H1 (cell line): ENCODE measurements around the gene MYO1D. TPM values are rescaled to one million over a fixed set of nuclear protein-coding genes. Genes with fewer than 3 reads are reported as not detected.
A peak's percentile ranks its signal among the peaks of the same experiment; 100 is the strongest.

ENCODE experiments used
- CTCF ChIA-PET: fragments of 300-600 bp; sonication (Branson Sonifier 250); formaldehyde crosslinking; loops from one replicate; lab custom pipeline; 2021; ENCODE audit not compliant: partially characterized antibody; lab: Charles Lee
- POLR2A ChIA-PET: fragments of 300-600 bp; sonication (Branson Sonifier 250); formaldehyde crosslinking; loops from one replicate; lab custom pipeline; 2021; ENCODE audit warnings: inconsistent platforms; ENCODE audit not compliant: partially characterized antibody; lab: Charles Lee
- DNase-seq, 2 experiments: peaks; one replicate each; pipeline versions ENCODE4 v3.0.0 to v3.0.0-alpha.2; 2010 to 2022; ENCODE audit warnings: low spot score in 2 of 2, low read depth in 1 of 2, mixed read lengths in 1 of 2
- FAIRE-seq: peaks from 2 replicates; lab custom pipeline; 2011; peaks lifted over from hg19 to GRCh38; lab: Jason Lieb, UNC
- H2AFZ ChIP-seq: 2 replicates; pipeline ENCODE4 v1.8.1; 2012; ENCODE audit warnings: low read length, inconsistent platforms
- H2AK5ac ChIP-seq: 2 replicates; pipeline ENCODE4 v1.6.1; 2013; ENCODE audit warnings: low read depth, low read length
- H2BK120ac ChIP-seq: replicated peaks from 2 replicates; pipeline ENCODE3; 2013; ENCODE audit warnings: low read depth, low read length, inconsistent platforms
- H2BK12ac ChIP-seq: 2 replicates; pipeline ENCODE4 v1.6.1; 2013; ENCODE audit warnings: low read depth, low read length
- H2BK15ac ChIP-seq: 2 replicates; pipeline ENCODE4 v1.6.1; 2013; ENCODE audit warnings: low read length
- H2BK20ac ChIP-seq: 2 replicates; pipeline ENCODE4 v1.6.1; 2013; ENCODE audit warnings: low read length
- H2BK5ac ChIP-seq: 2 replicates; pipeline ENCODE4 v1.6.1; 2013; ENCODE audit warnings: low read depth, low read length
- H3K14ac ChIP-seq: 2 replicates; pipeline ENCODE4 v1.6.1; 2013; ENCODE audit warnings: inconsistent platforms; ENCODE audit not compliant: insufficient read length
- H3K18ac ChIP-seq: 2 replicates; pipeline ENCODE4 v1.6.1; 2013; ENCODE audit warnings: low read length; ENCODE audit errors: extremely low read depth
- H3K23ac ChIP-seq: 2 replicates; pipeline ENCODE4 v1.6.1; 2013; ENCODE audit warnings: inconsistent platforms; ENCODE audit not compliant: insufficient read length
- H3K23me2 ChIP-seq: 2 replicates; pipeline ENCODE4 v1.6.1; 2013; ENCODE audit warnings: low read depth, low read length
- H3K27ac ChIP-seq: 2 replicates; pipeline ENCODE4 v1.6.1; 2011; ENCODE audit warnings: low read depth, low read length, inconsistent platforms
- H3K27me3 ChIP-seq, 4 experiments: replicated peaks in 1 of 4; 1 replicate in 1 of 4; 2 replicates in 3 of 4; pipeline versions ENCODE4 v1.6.1 to v1.8.1; 2011 to 2013; ENCODE audit warnings: low read length in 3 of 4, mild to moderate bottlenecking in 3 of 4, inconsistent platforms in 2 of 4, mixed read lengths in 2 of 4, moderate library complexity in 1 of 4; ENCODE audit not compliant: control insufficient read depth in 3 of 4, insufficient read depth in 3 of 4; ENCODE audit errors: extremely low read depth in 1 of 4
- H3K36me3 ChIP-seq, 4 experiments: 2 replicates each; pipeline versions ENCODE4 v1.6.1 to v1.8.1; 2011 to 2013; ENCODE audit warnings: mild to moderate bottlenecking in 4 of 4, low read length in 3 of 4, moderate library complexity in 2 of 4, control low read depth in 1 of 4, inconsistent platforms in 1 of 4; ENCODE audit not compliant: insufficient read depth in 4 of 4, control insufficient read depth in 2 of 4
- H3K4ac ChIP-seq: replicated peaks from 2 replicates; pipeline ENCODE3; 2013; ENCODE audit warnings: low read length, low read depth, mixed read lengths, inconsistent platforms; ENCODE audit not compliant: insufficient read length
- H3K4me1 ChIP-seq, 4 experiments: replicated peaks in 1 of 4; 1 replicate in 1 of 4; 2 replicates in 3 of 4; pipeline versions ENCODE4 v1.6.1 to v1.8.1; 2011 to 2013; ENCODE audit warnings: low read length in 3 of 4, inconsistent platforms in 2 of 4, mixed read lengths in 1 of 4; ENCODE audit not compliant: insufficient read depth in 4 of 4, control insufficient read depth in 3 of 4
- H3K4me2 ChIP-seq, 2 experiments: 2 replicates each; pipeline versions ENCODE4 v1.6.1 to v1.8.1; 2011 to 2013; ENCODE audit warnings: low read depth in 2 of 2, low read length in 2 of 2, control low read depth in 1 of 2, inconsistent platforms in 1 of 2, mild to moderate bottlenecking in 1 of 2; ENCODE audit not compliant: insufficient read depth in 1 of 2
- H3K4me3 ChIP-seq, 4 experiments: fragments of 200-600, 300-600 bp in 1 of 4; sonication (generic), shearing (Covaris generic), sonication (Bioruptor Twin) in 1 of 4; 2 replicates each; pipeline versions ENCODE4 v1.5.1 to v1.8.1; 2011 to 2016; ENCODE audit warnings: low read length in 4 of 4, low read depth in 3 of 4, control low read depth in 2 of 4, inconsistent platforms in 2 of 4, mild to moderate bottlenecking in 2 of 4, mixed read lengths in 1 of 4, moderate library complexity in 1 of 4; ENCODE audit not compliant: insufficient read depth in 2 of 4; ENCODE audit errors: extremely low read depth in 1 of 4
- H3K56ac ChIP-seq: replicated peaks from 2 replicates; pipeline ENCODE3; 2013; ENCODE audit warnings: low read depth, mild to moderate bottlenecking, mixed read lengths, low read length, inconsistent platforms; ENCODE audit not compliant: insufficient read length
- H3K79me1 ChIP-seq: 2 replicates; pipeline ENCODE4 v1.6.1; 2013; ENCODE audit warnings: low read depth, low read length, control low read depth
- H3K79me2 ChIP-seq, 2 experiments: 2 replicates each; pipeline versions ENCODE4 v1.6.1 to v1.8.1; 2012 to 2013; ENCODE audit warnings: low read length in 2 of 2, mild to moderate bottlenecking in 2 of 2, inconsistent platforms in 1 of 2; ENCODE audit not compliant: insufficient read depth in 2 of 2, control insufficient read depth in 1 of 2
- H3K9ac ChIP-seq, 4 experiments: replicated peaks in 1 of 4; 1 replicate in 1 of 4; 2 replicates in 3 of 4; pipeline versions ENCODE4 v1.6.1 to v1.8.1; 2011 to 2013; ENCODE audit warnings: low read depth in 3 of 4, low read length in 3 of 4, control low read depth in 2 of 4, mild to moderate bottlenecking in 2 of 4, moderate library complexity in 2 of 4, inconsistent platforms in 1 of 4; ENCODE audit errors: extremely low read depth in 1 of 4
- H3K9me3 ChIP-seq, 2 experiments: 2 replicates each; pipeline versions ENCODE4 v1.6.1 to v1.8.1; 2012 to 2013; ENCODE audit warnings: mild to moderate bottlenecking in 2 of 2, moderate library complexity in 2 of 2, control low read depth in 1 of 2, inconsistent platforms in 1 of 2, low read depth in 1 of 2, low read length in 1 of 2, mixed read lengths in 1 of 2; ENCODE audit not compliant: insufficient read depth in 2 of 2
- H4K20me1 ChIP-seq, 2 experiments: replicated peaks in 1 of 2; 2 replicates each; pipeline versions ENCODE3 to v1.8.1; 2011 to 2013; ENCODE audit warnings: inconsistent platforms in 2 of 2, low read length in 2 of 2, mild to moderate bottlenecking in 1 of 2; ENCODE audit not compliant: insufficient read depth in 2 of 2, control insufficient read depth in 1 of 2
- H4K5ac ChIP-seq: 2 replicates; pipeline ENCODE4 v1.6.1; 2013; ENCODE audit warnings: low read length, low read depth, mixed read lengths, inconsistent platforms; ENCODE audit not compliant: insufficient read length
- H4K8ac ChIP-seq: 2 replicates; pipeline ENCODE4 v1.8.0; 2013; ENCODE audit warnings: mild to moderate bottlenecking, moderate library complexity, low read length, inconsistent platforms; ENCODE audit not compliant: insufficient read depth; ENCODE audit errors: extremely low read depth
- H4K91ac ChIP-seq: replicated peaks from 2 replicates; pipeline ENCODE3; 2013; ENCODE audit warnings: low read length, mixed read lengths, inconsistent platforms; ENCODE audit not compliant: insufficient read length
- FOSL1 ChIP-seq: IDR thresholded peaks from 2 replicates; pipeline ENCODE4 v1.6.1; 2011; ENCODE audit warnings: mild to moderate bottlenecking, low read depth, low read length, moderate library complexity; ENCODE audit not compliant: insufficient read depth
- GTF2F1 ChIP-seq: IDR thresholded peaks from 2 replicates; pipeline ENCODE4 v1.6.1; 2012; ENCODE audit warnings: low read depth, low read length, improper control_type of control experiment, borderline replicate concordance
- HDAC6 ChIP-seq: IDR thresholded peaks from one replicate; pipeline ENCODE4 v1.7.1; 2012; ENCODE audit warnings: low read depth, mild to moderate bottlenecking, inconsistent platforms, low read length, moderate library complexity
- JUND ChIP-seq: IDR thresholded peaks from 2 replicates; pipeline ENCODE4 v1.6.1; 2011; ENCODE audit warnings: mild to moderate bottlenecking, improper control_type of control experiment, low read length
- NRF1 ChIP-seq: IDR thresholded peaks from 2 replicates; pipeline ENCODE4 v1.6.1; 2011; ENCODE audit warnings: mild to moderate bottlenecking, low read depth, low read length, improper control_type of control experiment
- PHF8 ChIP-seq: fragments of 200-600 bp; sonication (generic); conservative IDR thresholded peaks from 2 replicates; pipeline ENCODE4 v1.7.1; 2012; ENCODE audit warnings: low read depth, mild to moderate bottlenecking, inconsistent platforms, low read length, moderate library complexity
- RFX5 ChIP-seq: IDR thresholded peaks from 2 replicates; pipeline ENCODE4 v1.6.1; 2011; ENCODE audit warnings: low read depth, low read length, improper control_type of control experiment, borderline replicate concordance
- RNF2 ChIP-seq: fragments of 200-900, 300-1000 bp; sonication (generic); IDR thresholded peaks from 2 replicates; pipeline ENCODE4 v1.7.1; 2016; ENCODE audit warnings: borderline replicate concordance, low read depth, mild to moderate bottlenecking, antibody characterized with exemption, low read length; ENCODE audit not compliant: poor library complexity, severe bottlenecking; ENCODE audit errors: missing control alignments
- WGBS, 2 experiments: shearing (Covaris generic) in 1 of 2; methylation state at CpG; one replicate each; pipeline versions ENCODE4 v1.1.6 to v1.1.7; 2013 to 2015; ENCODE audit warnings: low lambda C conversion rate in 2 of 2, mixed read lengths in 2 of 2, inconsistent platforms in 1 of 2, low coverage in 1 of 2, missing lambda C conversion rate in 1 of 2; ENCODE audit not compliant: insufficient replicate concordance in 2 of 2, insufficient coverage in 1 of 2, insufficient read length in 1 of 2; ENCODE audit errors: extremely low coverage in 1 of 2, missing lambda C conversion rate in 1 of 2; 5-methylcytosine and 5-hydroxymethylcytosine counted together
- polyA plus RNA-seq, 7 experiments: library from polyadenylated mRNA; depleted of rRNA in 3 of 7; stranded (reverse) in 5 of 7; unstranded in 2 of 7; fragments of >200 nt in 5 of 7; fragments of 200-250 nt in 2 of 7; gene quantifications; 1 replicate in 5 of 7; 2 replicates in 1 of 7; 4 replicates in 1 of 7; pipeline versions ENCODE4 v1.2.1 to v1.2.3, GENCODE V29; 2011 to 2013; ENCODE audit warnings: missing spikeins in 2 of 7, mixed read lengths in 2 of 7
- total RNA-seq: library from RNA; stranded (reverse); fragmentation: NEBNext Ultra II Directional; extraction: Animal tissue kit (Norgen Biotek cat#: 25700); gene quantifications from 2 replicates; pipeline ENCODE4 v1.2.1, GENCODE V29; 2021
- TF ChIP-seq, protein P1 (sequence below): IDR thresholded peaks from 2 replicates; pipeline ENCODE4 v1.6.1; 2012; ENCODE audit warnings: inconsistent platforms
- TF ChIP-seq, protein P2 (sequence below): IDR thresholded peaks from 2 replicates; pipeline ENCODE4 v1.6.1; 2011; ENCODE audit warnings: low read depth, mild to moderate bottlenecking, low read length; ENCODE audit not compliant: insufficient read depth

Gene MYO1D
- total and polyA plus RNA-seq, 2 of the 8 experiments (the other 6 are each of a cell fraction or from before 2014, with no cell fraction given), result 6.5 to 25.4 TPM

DNA sequence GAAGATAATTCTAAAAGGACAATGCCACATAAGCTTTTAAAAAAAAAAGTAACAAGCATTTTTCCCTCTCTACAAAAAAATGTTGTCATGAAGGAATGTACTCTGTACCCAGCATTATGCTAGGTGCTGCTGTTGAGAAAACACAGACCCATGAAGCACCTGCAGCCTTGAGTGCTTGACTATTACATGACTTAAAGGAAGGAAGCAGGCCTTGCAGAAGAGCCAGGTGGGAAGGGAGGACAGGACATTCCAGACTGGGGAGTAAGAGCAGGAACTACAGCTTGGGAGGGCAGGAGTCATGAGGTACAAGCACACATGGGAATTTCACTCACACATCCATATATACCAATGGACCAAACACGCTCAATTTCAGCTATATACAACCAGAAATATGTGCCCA lies 3.8 kb downstream of the MYO1D start:
- H3K18ac ChIP-seq, result no peak overlapping the region
- H2BK12ac ChIP-seq, result no peak overlapping the region
- H2BK5ac ChIP-seq, result 0 out of 2 replicates have a peak overlapping the region, but pooled peaks have one; percentile 52
- no peak overlapping the region for H3K4ac ChIP-seq
- no peak overlapping the region for H3K27ac ChIP-seq
- no peaks in the 10 kb centered on the region for H3K9me3 ChIP-seq
- H2AK5ac ChIP-seq, result no peak overlapping the region
- CTCF ChIA-PET, result interaction anchor here (0.6 to 1.9 kb wide), 5 partner anchors 17 to 144 kb away, joined by 3 to 7 read pairs (median 4); no protein-coding TSS in a partner anchor
- DNase-seq, result no peak
- H2BK15ac ChIP-seq, result no peak overlapping the region
- no peak overlapping the region for H3K56ac ChIP-seq
- H3K4me1 ChIP-seq, result no peaks in the 10 kb centered on the region
- no peak overlapping the region for H2AFZ ChIP-seq
- no peak overlapping the region for H3K4me3 ChIP-seq
- H4K8ac ChIP-seq, result no peak overlapping the region
- no peak overlapping the region for H3K9ac ChIP-seq
- H3K14ac ChIP-seq, result no peak overlapping the region
- no peak overlapping the region for H3K23ac ChIP-seq
- peaks cover 0 to 9% of the 10 kb centered on the region in 2 experiments for H4K20me1 ChIP-seq
- H3K23me2 ChIP-seq, result no peaks in the 10 kb centered on the region; the same call in none of the 2 replicates
- H2BK120ac ChIP-seq, result no peak overlapping the region
- H3K27me3 ChIP-seq, result no peaks in the 10 kb centered on the region
- H3K36me3 ChIP-seq, result no peaks in the 10 kb centered on the region
- TF ChIP-seq FOSL1 (no peak), GTF2F1 (no peak), PHF8 (no peak), JUND (no peak), RNF2 (no peak), RFX5 (no peak), HDAC6 (no peak), NRF1 (no peak)
- TF ChIP-seq, protein P1, sequence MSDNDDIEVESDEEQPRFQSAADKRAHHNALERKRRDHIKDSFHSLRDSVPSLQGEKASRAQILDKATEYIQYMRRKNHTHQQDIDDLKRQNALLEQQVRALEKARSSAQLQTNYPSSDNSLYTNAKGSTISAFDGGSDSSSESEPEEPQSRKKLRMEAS, result no peak
- TF ChIP-seq, protein P2, sequence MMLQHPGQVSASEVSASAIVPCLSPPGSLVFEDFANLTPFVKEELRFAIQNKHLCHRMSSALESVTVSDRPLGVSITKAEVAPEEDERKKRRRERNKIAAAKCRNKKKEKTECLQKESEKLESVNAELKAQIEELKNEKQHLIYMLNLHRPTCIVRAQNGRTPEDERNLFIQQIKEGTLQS, result no peak
- TF ChIP-seq, all 59 proteins: peak for 0
- WGBS, 2 experiments, result 82% methylated on average over 1 of the region's 1 CpG; no CpG with 5 or more reads in 1 of the 2 experiments
- peaks cover 0 to 47% of the 10 kb centered on the region in 2 experiments; a peak in 3 of 4 replicates for H3K79me2 ChIP-seq
- no peak for FAIRE-seq
- POLR2A ChIA-PET, result interaction anchor here (1.8 kb wide), 1 partner anchor 9 kb away, joined by 8 read pairs; no protein-coding TSS in a partner anchor
- H4K5ac ChIP-seq, result no peak overlapping the region
- H2BK20ac ChIP-seq, result no peak overlapping the region
- H3K79me1 ChIP-seq, result peaks cover 16% of the 10 kb centered on the region; the same call in 1 of the 2 replicates
- no peak overlapping the region for H3K4me2 ChIP-seq
- H4K91ac ChIP-seq, result no peak overlapping the region
